HL-60/S4 treated with phorbol 12-myristate 13-acetate at 8.2 ng/mL for 4 days and 3 days (cell line): ENCODE measurements around the gene PIM1.
"Not testable (repeated sequence)": the region's sequence is repeated elsewhere in the genome, so short reads cannot be mapped to it uniquely, and the experiment has no call there.

Experiments
- in situ Hi-C: fragments of 300-500 bp; cut with MboI; formaldehyde crosslinking; loops from 2 replicates; pipeline ENCODE4 v1.15.0; 2022; ENCODE audit warnings: low sequenced_read_pairs

The PIM1 gene

DNA sequence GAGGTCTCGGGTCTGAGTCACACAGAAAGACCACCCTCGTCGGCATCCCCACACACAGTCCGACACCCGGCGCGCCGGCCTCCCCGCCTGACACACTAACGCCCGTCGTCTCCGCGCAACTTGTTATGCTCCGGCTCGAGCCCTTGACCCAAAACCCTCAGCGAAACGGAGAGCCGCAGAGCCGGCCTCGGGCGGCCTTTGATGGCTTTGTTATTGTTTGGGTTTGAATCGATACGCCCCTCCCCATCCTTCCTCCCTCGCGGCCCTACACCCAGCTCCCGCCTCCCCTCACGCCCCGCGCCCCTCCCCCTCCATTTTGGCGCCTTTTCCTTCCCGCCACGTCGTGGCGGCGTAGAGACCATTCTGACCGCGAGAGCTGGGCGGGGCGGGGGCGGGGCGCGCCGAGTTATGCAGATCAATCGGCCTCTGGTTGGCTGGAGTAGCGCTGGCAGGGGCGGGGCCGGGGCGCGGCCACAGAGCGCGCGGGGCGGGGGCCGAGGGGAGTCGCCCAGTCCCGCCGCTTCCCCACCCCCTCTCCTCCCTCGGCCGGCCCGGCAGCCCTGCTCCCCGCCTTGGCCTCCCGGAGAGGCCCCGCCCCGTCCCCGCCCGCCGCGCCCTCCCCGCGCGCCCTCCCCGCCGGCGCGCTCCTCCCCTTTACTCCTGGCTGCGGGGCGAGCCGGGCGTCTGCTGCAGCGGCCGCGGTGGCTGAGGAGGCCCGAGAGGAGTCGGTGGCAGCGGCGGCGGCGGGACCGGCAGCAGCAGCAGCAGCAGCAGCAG, at the start of gene PIM1:
PIM1 (plus strand) TSS at position 657 of the 777 bp plus-strand sequence. CDS start 424 bp downstream, outside the sequence.
- in situ Hi-C loops: loop anchor here (5.0 to 10.0 kb wide), 2 partner anchors 117 to 145 kb away; no protein-coding TSS in a partner anchor

DNA sequence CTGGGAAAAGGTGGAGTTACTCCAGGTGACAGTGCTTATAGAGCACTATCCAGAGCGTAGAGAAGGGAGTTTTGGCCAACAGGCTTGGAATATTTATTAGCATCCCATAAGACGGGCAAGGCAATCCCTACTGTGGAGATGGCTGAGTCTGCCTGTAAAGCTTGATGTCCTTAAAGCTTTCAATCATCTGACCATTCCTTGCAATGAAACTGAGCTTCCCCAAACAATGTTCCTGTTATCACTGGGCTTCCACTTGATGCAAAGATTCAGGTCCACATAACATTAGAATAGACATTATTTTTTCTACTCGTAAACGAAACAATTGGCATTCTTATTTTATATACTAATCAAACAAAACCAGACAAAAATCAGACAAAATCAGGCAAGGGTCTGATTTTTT, 48.4 kb upstream of the PIM1 start:
- in situ Hi-C loops: no loop called here

DNA sequence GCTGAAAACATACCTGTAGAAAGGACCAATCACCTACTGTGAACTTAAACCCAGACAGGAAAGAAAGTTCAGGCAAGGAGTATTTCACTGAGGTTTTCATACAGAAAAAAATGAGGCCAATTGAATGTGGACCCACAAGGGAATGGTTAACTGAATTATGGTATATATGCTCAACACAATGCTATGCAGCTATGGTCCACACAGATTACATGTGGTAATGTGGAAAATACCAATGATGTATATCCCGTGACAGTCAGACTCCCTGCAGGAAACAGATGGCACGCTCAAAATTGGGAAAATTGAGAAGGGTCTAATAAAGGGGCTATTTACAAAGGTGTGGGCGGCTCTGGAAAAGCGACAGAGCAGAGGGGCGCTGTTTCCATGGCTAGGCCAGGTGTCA, 47.1 kb upstream of the PIM1 start:
- in situ Hi-C loops: no loop called here

DNA sequence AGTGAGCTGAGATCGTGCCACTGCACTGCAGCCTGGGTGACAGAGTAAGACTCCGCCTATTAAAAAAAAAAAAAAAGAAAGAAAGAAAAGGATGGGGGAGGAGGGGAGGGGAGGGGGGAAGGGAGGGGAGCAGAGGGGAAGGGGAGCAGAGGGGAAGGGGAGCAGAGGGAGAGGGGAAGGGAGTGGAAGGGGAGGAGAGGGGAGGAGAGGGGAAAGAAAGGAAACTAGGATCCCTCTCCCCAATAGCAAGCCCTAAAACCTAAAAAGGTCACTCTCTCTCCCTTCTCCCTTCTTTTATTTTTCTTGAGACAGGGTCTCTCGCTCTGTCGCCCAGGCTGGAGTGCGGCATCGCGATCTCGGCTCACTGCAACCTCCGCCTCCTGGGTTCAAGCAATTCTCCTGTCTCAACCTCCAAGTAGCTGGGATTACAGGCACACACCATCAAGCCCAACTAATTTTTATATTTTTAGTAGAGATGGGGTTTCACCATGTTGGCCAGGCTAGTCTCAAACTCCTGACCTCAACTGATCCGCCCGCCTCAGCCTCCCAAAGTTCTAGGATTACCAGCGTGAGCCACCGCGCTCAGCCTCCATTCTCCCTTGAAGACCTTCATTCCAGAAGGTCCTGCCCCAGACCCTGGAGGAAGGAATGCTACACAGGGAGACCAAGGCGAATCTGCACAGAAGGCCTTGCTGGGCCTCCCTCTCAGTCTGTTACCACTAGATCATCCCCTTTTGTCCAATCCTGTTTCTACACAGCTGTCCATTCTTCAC, 45.8 kb upstream of the PIM1 start:
- in situ Hi-C loops: no loop called here

DNA sequence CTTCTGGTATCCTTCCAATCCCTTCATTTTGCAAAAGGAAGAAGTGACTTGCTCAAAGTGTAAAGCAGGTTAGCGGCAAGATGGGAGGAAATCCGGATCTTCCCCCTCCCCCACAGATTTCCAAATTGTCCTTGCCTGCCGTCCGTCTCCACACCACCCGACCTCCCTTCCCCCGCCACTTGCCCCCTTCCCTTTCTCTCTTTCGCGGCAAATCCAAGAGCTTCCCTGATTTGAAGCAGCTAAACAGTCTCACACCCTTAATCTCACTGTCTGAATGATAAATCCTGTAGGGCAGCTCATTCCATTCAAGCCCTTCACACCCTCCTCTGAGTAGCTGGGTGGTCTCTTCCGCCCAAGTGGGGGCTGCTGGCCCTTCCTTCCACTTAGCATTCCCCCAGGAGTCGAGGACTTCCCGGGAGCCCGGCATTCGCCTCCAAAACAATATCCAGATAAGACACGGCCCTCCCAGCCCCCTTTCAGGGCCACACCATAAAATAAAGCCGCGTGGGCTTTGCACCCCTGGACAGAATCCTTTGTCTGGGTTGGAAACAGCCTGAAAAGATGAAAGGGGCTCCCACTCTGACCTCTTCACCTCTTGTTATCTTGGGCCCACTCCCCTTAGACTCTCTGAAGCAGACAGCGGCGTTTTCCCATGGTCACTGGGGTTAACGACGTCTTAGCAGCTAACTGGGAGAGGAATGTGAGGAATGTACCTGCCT, 44.0 kb upstream of the PIM1 start:
- in situ Hi-C loops: no loop called here

DNA sequence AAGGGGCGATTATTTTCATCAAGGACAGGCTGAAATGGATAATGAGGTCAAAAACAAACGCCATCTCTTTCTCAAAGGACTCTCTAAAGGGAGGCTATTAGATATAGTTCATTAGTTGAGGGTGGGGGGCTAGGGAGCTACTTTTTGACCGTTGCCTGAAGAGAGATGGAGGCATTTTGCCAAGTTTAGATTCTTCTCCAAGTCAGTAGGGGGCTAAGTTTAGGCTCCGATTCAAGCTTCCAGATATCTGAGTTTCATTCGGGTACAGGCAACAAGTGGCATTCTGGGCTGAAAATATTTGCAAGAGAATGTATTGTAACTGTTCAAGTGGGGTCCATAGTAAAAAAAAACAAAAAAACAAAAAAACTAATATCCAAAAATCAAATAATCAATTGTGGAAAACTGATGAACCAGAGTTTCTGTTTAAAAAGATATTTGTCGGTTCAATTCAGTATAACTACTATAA, 43.4 kb upstream of the PIM1 start:
- in situ Hi-C loops: no loop called here

DNA sequence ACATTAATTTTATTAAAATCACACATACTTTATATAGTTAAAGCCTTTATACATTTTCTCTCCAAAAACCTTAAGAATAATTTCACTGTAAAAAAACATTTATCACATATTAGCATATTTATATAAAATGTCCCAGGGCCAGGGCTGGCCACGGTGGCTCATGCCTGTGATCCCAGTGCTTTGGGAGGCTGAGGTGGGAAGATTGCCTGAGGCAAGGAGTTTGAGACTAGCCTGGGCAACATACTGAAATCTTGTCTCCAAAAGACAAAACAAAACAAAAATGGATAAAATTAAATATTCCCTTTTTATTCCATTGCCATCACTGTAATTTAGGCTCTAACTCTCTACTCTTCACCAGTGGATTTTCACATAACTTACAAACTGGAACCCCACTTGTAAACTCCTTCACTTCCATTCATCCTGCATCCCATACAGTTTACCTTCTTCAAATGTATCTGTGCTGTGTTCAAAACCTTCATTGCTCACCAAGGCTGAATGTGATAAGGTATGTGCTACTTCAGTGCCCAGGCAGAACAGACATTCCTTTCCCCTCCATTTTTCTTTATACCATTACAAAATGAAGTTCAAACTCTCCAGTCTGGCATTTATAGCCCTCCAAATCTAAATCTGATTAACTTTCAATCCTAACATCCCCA, 42.9 kb upstream of the PIM1 start:
- in situ Hi-C loops: no loop called here

DNA sequence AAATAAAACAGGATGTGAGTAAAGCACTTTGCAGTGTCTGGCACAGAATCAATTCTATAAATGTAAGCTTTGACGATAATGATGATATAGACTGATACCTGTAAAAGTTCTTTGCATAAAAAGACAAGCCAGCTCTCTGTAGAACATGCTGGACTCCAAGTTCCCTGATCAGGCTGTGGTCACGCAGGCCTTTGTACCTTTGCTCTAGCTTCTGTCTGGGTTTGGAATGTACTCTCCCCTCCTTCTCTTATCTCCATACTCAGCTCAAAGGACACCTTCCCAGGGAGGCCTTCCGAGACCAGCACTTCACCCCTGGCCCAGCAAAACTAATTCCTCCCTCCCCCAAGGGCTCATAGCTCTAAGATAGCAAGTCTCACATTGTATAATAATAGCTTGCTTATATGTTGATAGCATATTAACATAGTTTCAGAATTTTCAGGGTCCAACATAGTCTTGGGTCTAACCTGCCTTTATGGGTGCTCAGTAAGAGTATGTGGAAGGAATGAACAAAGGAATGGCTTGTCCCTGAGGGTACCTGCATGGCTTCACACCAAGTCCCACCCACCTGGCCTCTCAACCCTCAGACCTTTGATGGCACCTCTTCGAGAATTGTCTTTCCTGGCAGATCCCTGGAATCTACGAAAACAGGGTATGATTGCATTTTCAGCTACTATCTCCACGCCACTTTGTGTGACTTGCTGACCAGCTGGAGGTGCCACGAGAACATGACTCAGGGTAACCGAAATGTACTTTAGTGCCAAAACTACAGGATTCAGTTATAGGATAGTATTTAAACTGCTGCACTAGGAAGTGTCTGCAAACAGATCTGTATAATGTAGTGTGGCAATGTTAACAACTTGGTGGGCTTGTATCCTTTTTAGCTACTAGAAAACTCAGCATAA, 41.7 kb upstream of the PIM1 start:
- in situ Hi-C loops: no loop called here

DNA sequence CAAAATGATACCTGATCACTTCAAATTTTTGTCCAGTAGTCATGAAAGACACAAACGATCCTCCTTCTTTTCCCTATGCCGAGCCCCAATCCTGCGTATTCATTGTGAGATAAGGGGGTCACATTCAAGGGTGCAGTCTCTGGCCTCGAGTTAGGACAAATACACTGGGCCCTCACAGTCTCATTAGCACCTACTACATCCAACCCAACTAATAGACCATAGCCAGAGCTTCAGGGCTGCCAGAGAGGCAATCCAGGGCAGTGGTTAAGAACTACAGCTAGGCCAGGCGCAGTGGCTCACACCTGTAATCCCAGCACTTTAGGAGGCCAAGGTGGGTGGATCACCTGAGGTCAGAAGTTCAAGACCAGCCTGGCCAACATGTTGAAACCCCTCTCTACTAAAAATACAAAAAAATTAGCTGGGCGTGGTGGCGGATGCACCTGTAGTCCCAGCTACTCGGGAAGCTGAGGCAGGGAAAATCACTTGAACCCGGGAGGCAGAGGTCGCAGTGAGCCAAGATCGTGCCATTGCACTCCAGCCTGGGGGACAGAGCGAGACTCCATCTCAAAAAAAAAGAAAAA, 41.0 kb upstream of the PIM1 start:
- in situ Hi-C loops: not testable (repeated sequence)

DNA sequence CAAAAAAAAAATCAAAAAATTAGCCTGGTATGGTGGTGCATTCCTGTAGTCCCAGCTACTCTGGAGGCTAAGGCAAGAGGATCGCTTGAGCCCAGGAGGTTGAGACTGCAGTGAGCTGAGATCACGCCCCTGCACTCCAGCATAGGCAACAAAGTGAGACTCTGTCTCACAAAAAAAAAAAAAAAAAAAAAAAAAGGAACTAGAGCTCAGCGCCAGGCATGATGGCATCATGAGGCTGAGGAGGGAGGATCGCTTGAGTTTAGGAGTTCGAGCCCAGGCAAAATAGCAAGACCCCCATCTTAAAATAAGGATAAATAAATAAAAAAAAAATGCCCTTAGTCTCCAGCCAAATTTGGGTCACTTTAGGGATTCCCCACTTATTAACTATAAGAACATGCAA, 40.4 kb upstream of the PIM1 start:
- in situ Hi-C loops: no loop called here

DNA sequence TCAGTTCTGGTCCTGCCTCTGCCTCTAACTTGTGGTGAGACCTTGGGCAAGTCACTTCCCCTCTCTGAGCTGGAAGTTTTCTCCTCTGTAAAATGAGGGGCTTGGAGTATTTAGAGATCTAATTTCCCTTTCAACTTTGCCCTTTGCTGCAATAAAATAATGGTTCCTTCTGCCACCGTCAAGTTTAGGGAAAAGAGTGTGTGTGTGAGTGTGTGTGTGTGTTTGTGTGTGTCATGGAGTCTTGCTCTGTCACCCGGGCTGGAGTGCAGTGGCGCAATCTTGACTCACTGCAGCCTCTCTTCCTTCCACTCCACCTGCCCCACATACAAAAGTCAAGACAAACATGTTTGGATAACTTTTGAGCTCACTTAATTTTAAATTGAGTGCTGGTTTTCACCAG, 39.2 kb upstream of the PIM1 start:
- in situ Hi-C loops: no loop called here

DNA sequence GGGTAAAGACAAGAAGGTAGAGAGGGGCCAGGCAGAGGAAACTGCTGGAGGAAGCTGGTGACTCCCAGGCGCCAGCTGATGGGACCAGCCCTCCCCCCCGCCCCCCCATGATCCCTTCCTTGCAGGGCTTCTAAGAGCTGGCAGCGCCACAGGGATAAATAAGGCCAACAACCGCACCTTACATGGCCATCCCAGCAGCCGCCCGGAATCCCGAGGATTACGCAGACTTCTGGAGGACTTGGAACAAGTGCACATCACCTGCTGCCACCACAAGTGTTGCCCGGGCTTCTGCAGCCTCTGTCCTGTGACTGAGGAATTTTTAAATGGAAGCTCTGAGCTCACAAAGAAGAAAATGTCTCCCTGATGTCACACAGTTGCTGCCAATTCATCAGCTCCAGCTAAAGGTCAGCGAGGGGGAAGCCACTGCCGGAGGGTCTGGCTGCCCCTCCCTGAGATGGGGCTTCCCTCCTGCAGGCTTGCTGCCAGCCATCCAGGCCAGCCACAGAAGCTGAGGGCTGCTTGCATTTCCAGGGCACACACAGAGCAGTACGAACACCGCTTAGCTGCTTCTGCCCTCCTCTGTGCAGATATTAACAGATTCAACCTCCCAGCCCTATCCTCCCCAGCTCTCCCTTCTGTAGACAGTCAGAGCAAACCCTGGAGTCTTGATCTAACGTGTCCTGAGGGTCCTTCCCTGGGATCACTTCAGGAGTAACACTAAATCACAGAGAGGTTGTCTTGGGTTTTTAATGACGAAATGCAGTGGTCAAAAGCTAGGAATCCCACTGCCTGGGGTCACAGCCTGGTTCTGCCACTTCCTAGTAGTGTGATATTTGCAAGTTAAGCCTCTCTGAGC, 38.6 kb upstream of the PIM1 start:
- in situ Hi-C loops: no loop called here

DNA sequence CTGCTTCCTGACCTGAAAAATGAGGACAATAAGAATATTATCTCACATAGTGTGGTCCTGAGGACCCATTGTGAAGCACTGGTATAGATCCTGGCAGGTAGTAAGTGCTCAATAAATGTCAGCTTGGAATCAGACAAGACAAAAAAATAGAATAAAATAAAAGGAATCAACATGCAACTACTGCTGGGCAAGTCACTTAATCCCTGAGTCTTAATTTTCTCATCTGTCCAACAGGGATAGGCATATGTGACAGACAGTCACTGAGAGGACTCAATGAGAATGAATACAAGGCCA, 38.0 kb upstream of the PIM1 start:
- in situ Hi-C loops: no loop called here

DNA sequence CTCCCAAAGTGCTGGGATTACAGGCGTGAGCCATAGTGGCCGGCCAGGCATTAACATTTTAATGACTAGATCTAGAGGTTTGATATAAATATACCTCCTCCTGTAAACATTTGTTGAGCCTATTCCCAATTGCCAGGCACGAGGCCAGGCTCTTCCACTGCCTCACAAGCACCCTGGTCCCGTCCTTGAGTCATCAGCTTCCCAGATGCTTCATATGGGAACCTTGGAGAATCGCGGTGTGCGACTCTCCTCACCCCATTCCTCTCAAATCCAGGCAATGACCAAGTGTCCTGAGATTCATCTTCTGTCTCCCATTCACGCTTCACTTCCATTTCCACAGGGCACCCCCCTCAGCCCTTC, 35.9 kb upstream of the PIM1 start:
- in situ Hi-C loops: no loop called here

DNA sequence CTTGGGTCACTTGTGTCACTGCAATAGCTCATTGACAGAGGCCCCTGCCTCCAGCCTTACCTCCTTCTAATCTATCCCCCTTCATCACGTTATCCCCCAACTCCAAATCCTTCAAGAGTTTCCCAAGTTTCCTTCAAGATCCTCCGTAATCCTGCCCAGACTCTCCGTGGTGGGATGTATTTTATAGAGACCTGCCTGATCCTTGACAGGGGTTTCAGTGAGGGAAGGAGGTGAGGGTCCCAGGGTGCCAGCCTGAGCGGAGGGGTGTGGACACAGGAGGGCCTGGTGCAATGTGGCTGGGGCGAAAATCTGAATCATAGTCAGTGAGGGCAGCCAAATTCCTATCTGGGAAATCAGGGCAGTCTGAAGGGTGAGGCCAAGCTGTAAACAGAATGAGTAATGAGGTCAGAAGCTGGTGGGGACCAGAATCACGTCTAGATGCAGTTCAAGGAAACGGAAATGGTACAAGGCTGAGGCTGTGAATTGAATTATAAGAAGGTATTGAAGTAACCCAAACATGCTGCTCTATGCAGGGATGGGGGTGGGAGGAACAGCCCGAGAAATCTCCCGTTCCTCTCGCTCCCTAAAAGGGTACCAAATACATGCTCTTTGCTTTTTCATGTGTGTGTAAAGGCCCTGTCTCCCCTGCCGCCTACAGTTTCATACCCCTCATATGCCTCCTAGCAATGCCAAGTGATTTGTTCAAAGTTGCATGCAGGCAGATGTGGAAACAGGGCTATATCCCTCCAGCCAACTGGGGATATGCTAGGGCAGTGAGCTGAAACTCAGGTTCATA, 35.4 kb upstream of the PIM1 start:
- in situ Hi-C loops: no loop called here

DNA sequence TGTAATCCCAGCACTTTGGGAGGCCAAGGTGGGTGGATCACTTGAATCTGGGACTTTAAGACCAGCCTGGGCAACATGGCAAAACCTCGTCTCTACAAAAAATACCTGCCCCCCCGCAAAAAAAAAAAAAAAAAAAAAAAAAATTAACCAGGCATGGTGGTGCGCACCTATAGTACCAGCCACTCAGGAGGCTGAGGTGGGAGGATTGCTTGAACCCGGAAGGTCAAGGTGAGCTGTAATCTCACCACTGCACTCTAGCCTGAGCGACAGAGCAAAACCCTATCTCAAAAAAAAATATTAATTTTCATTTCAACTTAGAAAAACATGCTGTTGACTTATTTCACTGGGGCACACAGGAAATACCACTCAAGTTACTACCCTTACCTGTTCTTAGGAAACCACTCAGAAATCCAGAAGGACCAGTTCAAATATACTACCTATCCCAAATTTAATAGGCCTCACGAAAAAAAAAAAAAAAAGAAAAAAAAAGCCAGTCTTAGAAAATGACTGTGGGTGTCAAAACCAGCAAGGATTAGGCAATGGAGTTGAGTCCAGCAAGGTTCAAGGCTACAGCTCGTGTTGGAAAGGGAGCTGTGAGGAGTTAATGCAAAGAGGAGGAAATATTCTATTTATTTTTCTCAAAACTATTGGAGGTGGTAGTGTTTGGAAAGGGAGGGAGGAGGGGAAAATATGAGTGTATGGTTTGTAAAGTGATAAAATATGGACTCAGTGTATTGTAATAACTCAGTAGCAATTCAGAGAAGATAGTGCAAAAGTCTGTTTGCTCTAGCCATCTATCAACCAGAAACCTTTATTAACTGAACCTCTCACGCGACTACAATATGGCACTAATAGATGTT, 33.9 kb upstream of the PIM1 start:
- in situ Hi-C loops: no loop called here

DNA sequence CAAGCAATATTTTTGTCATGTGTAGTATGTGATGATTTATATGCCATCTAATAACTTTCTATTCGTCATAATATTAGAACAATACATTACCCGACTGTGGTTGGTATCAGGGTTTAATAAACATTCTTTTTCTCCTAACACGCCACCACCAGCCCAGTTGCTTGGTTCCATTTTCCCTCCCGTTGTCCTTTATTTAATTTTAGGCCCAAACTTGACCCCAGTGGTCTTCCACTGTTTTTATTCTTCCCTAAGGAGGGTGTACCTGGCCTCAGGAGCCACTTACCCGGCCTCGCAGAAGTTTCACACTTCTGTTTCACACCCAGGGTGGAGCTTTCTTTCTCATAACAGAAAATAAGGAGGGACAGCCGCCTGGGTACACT, 33.1 kb upstream of the PIM1 start:
- in situ Hi-C loops: no loop called here
